Endothelial cell of umbilical vein (primary cell): ENCODE results near the gene SPAAR. TPM values are rescaled to one million over a fixed set of nuclear protein-coding genes. Genes with fewer than 3 reads are reported as not detected.

ENCODE experiments used
- BruUV-seq: library from RNA; stranded (reverse); fragments of 400-500 nt; replicated peaks from 2 replicates; lab custom pipeline; 2021; lab: Mats Ljungman, UMichigan
- CTCF ChIA-PET: fragments of 300-600, 350-600 bp; sonication (Branson Sonifier 250); formaldehyde crosslinking; loops from one replicate; lab custom pipeline; 2021; ENCODE audit warnings: antibody characterized with exemption, inconsistent platforms; lab: Charles Lee
- POLR2A ChIA-PET: fragments of 300-600, 350-600 bp; sonication (Branson Sonifier 250); formaldehyde crosslinking; loops from one replicate; lab custom pipeline; 2021; ENCODE audit warnings: antibody characterized with exemption, inconsistent platforms; lab: Charles Lee
- DNase-seq: peaks from one replicate; pipeline ENCODE4 v3.0.0-alpha.2; 2011; ENCODE audit warnings: low read depth, low spot score
- FAIRE-seq: peaks from 2 replicates; lab custom pipeline; 2011; peaks lifted over from hg19 to GRCh38; lab: Jason Lieb, UNC
- H2AFZ ChIP-seq: 2 replicates; pipeline ENCODE4 v1.6.0; 2012; ENCODE audit warnings: low read depth, low read length, control low read depth, inconsistent platforms
- H3K27ac ChIP-seq: 2 replicates; pipeline ENCODE4 v1.5.1; 2011; ENCODE audit warnings: low read depth, mild to moderate bottlenecking, control low read depth, low read length, moderate library complexity; ENCODE audit not compliant: insufficient read depth
- H3K27me3 ChIP-seq, 2 experiments: 2 replicates each; pipeline versions ENCODE4 v1.6.0 to v1.6.1; 2011; ENCODE audit warnings: low read length in 2 of 2, mixed read lengths in 1 of 2; ENCODE audit not compliant: control insufficient read depth in 2 of 2, insufficient read depth in 2 of 2
- H3K36me3 ChIP-seq, 2 experiments: 2 replicates in 1 of 2; 3 replicates in 1 of 2; pipeline ENCODE4 v1.5.1; 2011; ENCODE audit warnings: low read length in 2 of 2, mild to moderate bottlenecking in 1 of 2, moderate library complexity in 1 of 2; ENCODE audit not compliant: control insufficient read depth in 2 of 2, insufficient read depth in 2 of 2; ENCODE audit errors: extremely low read depth in 1 of 2
- H3K4me1 ChIP-seq: 3 replicates; pipeline ENCODE4 v1.5.1; 2011; ENCODE audit warnings: mild to moderate bottlenecking, low read length; ENCODE audit not compliant: control insufficient read depth, insufficient read depth; ENCODE audit errors: extremely low read depth
- H3K4me2 ChIP-seq: 2 replicates; pipeline ENCODE4 v1.6.1; 2011; ENCODE audit warnings: low read length, control low read depth, mixed read lengths; ENCODE audit not compliant: insufficient read depth
- H3K4me3 ChIP-seq, 3 experiments: fragments of 200-600 bp in 1 of 3; sonication (generic), shearing (Covaris generic) in 1 of 3; replicated peaks in 1 of 3; 2 replicates each; pipeline ENCODE4 v1.5.1; 2011 to 2016; ENCODE audit warnings: control low read depth in 3 of 3, low read length in 3 of 3, mild to moderate bottlenecking in 2 of 3, inconsistent platforms in 1 of 3, low read depth in 1 of 3, moderate library complexity in 1 of 3; ENCODE audit not compliant: insufficient read depth in 1 of 3
- H3K79me2 ChIP-seq: 2 replicates; pipeline ENCODE4 v1.6.0; 2012; ENCODE audit warnings: low read length, inconsistent platforms; ENCODE audit not compliant: control insufficient read depth, insufficient read depth
- H3K9ac ChIP-seq: replicated peaks from 2 replicates; pipeline ENCODE3; 2011; ENCODE audit warnings: low read length, control low read depth; ENCODE audit not compliant: insufficient read depth; ENCODE audit errors: extremely low read depth
- H3K9me1 ChIP-seq: replicated peaks from 3 replicates; pipeline ENCODE4 v1.6.0; 2011; ENCODE audit warnings: mild to moderate bottlenecking, low read length; ENCODE audit not compliant: control insufficient read depth, insufficient read depth; ENCODE audit errors: extremely low read depth
- H3K9me3 ChIP-seq: replicated peaks from 2 replicates; pipeline ENCODE4 v1.5.1; 2012; ENCODE audit warnings: low read length, inconsistent platforms; ENCODE audit not compliant: control insufficient read depth, insufficient read depth
- H4K20me1 ChIP-seq: replicated peaks from 2 replicates; pipeline ENCODE3; 2011; ENCODE audit warnings: mild to moderate bottlenecking, low read length; ENCODE audit not compliant: control insufficient read depth, insufficient read depth; ENCODE audit errors: extremely low read depth
- CTCF ChIP-seq, 2 donors: IDR thresholded peaks; 1 replicate in 1 of 2; 2 replicates in 1 of 2; pipeline ENCODE4 v1.5.1; 2011; ENCODE audit warnings: low read length in 2 of 2, mild to moderate bottlenecking in 2 of 2, moderate library complexity in 2 of 2, control low read depth in 1 of 2, inconsistent platforms in 1 of 2, low read depth in 1 of 2; ENCODE audit not compliant: insufficient read depth in 1 of 2; ENCODE audit errors: extremely low read depth in 1 of 2
- EZH2 ChIP-seq: IDR thresholded peaks from 2 replicates; pipeline ENCODE4 v1.6.1; 2012; ENCODE audit warnings: borderline replicate concordance, low read depth, mild to moderate bottlenecking, moderate library complexity, low read length, inconsistent platforms; ENCODE audit not compliant: severe bottlenecking
- FOS ChIP-seq: IDR thresholded peaks from 2 replicates; pipeline ENCODE4 v1.6.1; 2011; ENCODE audit warnings: mild to moderate bottlenecking, low read length, moderate library complexity, borderline replicate concordance; ENCODE audit not compliant: insufficient read depth
- GATA2 ChIP-seq: IDR thresholded peaks from 2 replicates; pipeline ENCODE4 v1.7.0; 2011; ENCODE audit warnings: low read depth, mild to moderate bottlenecking, moderate library complexity, mixed read lengths, low read length; ENCODE audit not compliant: insufficient read length, insufficient read depth
- JUN ChIP-seq: IDR thresholded peaks from 2 replicates; pipeline ENCODE4 v1.6.1; 2011; ENCODE audit warnings: borderline replicate concordance, low read depth; ENCODE audit not compliant: insufficient read length, insufficient read depth
- MAX ChIP-seq: IDR thresholded peaks from 2 replicates; pipeline ENCODE4 v1.6.1; 2011; ENCODE audit not compliant: insufficient read depth, insufficient read length
- MYC ChIP-seq: IDR thresholded peaks from one replicate; pipeline ENCODE4 v1.6.1; 2011; ENCODE audit warnings: mild to moderate bottlenecking, low read depth, low read length
- POLR2A ChIP-seq: IDR thresholded peaks from 2 replicates; pipeline ENCODE4 v1.6.1; 2012; ENCODE audit warnings: low read depth, mild to moderate bottlenecking, control low read depth, low read length
- POLR2AphosphoS5 ChIP-seq: IDR thresholded peaks from 2 replicates; pipeline ENCODE4 v1.6.1; 2012; ENCODE audit warnings: low read depth, mild to moderate bottlenecking, control low read depth, low read length, moderate library complexity; ENCODE audit not compliant: insufficient read depth
- dilution Hi-C: fragments of 300-500 bp; cut with MboI; formaldehyde crosslinking; loops from one replicate; pipeline ENCODE4 v1.15.0; 2019; ENCODE audit warnings: low sequenced_read_pairs; ENCODE audit not compliant: extremely low pct_ligation_motif_present
- intact Hi-C: fragments of 100-400 bp; cut with micrococcal nuclease; formaldehyde crosslinking; loops from one replicate; pipeline ENCODE4 v1.10.0; 2022
- polyA plus RNA-seq, 4 experiments: library from polyadenylated mRNA; depleted of rRNA in 3 of 4; stranded (reverse) in 3 of 4; unstranded in 1 of 4; fragments of >200 nt; gene quantifications; 2 replicates each; pipeline versions ENCODE4 v1.2.1 to v1.2.3, GENCODE V29; 2011 to 2012; ENCODE audit warnings: missing spikeins in 1 of 4
- total RNA-seq: library from RNA; stranded (reverse); gene quantifications from 2 replicates; pipeline ENCODE4 v1.2.3, GENCODE V29; 2021

SPAAR gene
- total and polyA plus RNA-seq, 2 donors (not counting 3 experiments of a cell fraction or from before 2014, with no cell fraction given): 20.8 to 24.8 TPM

- H3K4me3 ChIP-seq: no peak overlapping the region
- no peak for TF ChIP-seq POLR2A
- H3K27ac ChIP-seq: no peak overlapping the region
- no peak for FAIRE-seq
- ChIA-PET CTCF (interaction anchor here (0.9 to 1.6 kb wide), 5 partner anchors 8 to 84 kb away, joined by 3 to 7 read pairs (median 4); no protein-coding TSS in a partner anchor), POLR2A (no interaction called here)
- no peaks in the 10 kb centered on the region for H3K4me1 ChIP-seq
- no peak overlapping the region for H3K4me2 ChIP-seq
- no peak overlapping the region for H2AFZ ChIP-seq
- H3K9me1 ChIP-seq: no peaks in the 10 kb centered on the region
- no TSS peak for BruUV-seq
- H4K20me1 ChIP-seq: no peaks in the 10 kb centered on the region
- H3K27me3 ChIP-seq: no peaks in the 10 kb centered on the region
- no peak overlapping the region for H3K9ac ChIP-seq
- no peaks in the 10 kb centered on the region for H3K79me2 ChIP-seq
- intact Hi-C loops: no loop called here
- no peak for DNase-seq
- dilution Hi-C loops: no loop called here
- no peaks in the 10 kb centered on the region for H3K9me3 ChIP-seq
- no peaks in the 10 kb centered on the region for H3K36me3 ChIP-seq
These were observed 30.5 kb downstream of the SPAAR start for GRCh38 chr9:35939679-35940250.

- intact Hi-C loops (no loop called here), dilution Hi-C loops (no loop called here)
- no peak for TF ChIP-seq MAX
- no peak for TF ChIP-seq POLR2A
- TF ChIP-seq JUN: no peak
- TF ChIP-seq POLR2AphosphoS5: no peak
- TF ChIP-seq GATA2: no peak
- no peak for TF ChIP-seq EZH2
- TF ChIP-seq FOS: no peak
- TF ChIP-seq CTCF (IDR thresholded peaks at IDR 0.05; ENCODE audit: extremely low read depth in 1 of 2, insufficient read depth in 1 of 2, low read depth in 1 of 2, low read length in 2 of 2): no peak
- TF ChIP-seq MYC: no peak
- no peak overlapping the region for H3K27ac ChIP-seq
- FAIRE-seq: no peak
- H3K27me3 ChIP-seq: no peaks in the 10 kb centered on the region
- ChIA-PET CTCF (interaction anchor here (0.9 to 1.5 kb wide), 4 partner anchors 9 to 83 kb away, joined by 3 to 7 read pairs (median 4); no protein-coding TSS in a partner anchor), POLR2A (no interaction called here)
- no peak overlapping the region for H3K9ac ChIP-seq
- no peaks in the 10 kb centered on the region for H3K36me3 ChIP-seq
- H3K9me1 ChIP-seq: no peaks in the 10 kb centered on the region
- H3K4me1 ChIP-seq: peaks cover 2% of the 10 kb centered on the region
- no peak overlapping the region for H3K4me2 ChIP-seq
- no peaks in the 10 kb centered on the region for H3K9me3 ChIP-seq
- no peaks in the 10 kb centered on the region for H4K20me1 ChIP-seq
- no peaks in the 10 kb centered on the region for H3K79me2 ChIP-seq
- BruUV-seq: no TSS peak
- H3K4me3 ChIP-seq: no peak overlapping the region
- H2AFZ ChIP-seq: no peak overlapping the region
- DNase-seq: no peak
These were observed 31.4 kb downstream of the SPAAR start for GRCh38 chr9:35940458-35941407.
